Stimulated activated CD8-positive, alpha-beta memory T cell treated with anti-CD3 and anti-CD28 coated beads, Interleukin-15, amount 100 ng/mL, for 1 hour (primary cell): Measurements from ENCODE around the gene DSCAM.

Experiments used
- DNase-seq: peaks from one replicate; pipeline ENCODE4 v3.0.0-alpha.2; 2020; ENCODE audit warnings: low read depth

Gene DSCAM

DNA sequence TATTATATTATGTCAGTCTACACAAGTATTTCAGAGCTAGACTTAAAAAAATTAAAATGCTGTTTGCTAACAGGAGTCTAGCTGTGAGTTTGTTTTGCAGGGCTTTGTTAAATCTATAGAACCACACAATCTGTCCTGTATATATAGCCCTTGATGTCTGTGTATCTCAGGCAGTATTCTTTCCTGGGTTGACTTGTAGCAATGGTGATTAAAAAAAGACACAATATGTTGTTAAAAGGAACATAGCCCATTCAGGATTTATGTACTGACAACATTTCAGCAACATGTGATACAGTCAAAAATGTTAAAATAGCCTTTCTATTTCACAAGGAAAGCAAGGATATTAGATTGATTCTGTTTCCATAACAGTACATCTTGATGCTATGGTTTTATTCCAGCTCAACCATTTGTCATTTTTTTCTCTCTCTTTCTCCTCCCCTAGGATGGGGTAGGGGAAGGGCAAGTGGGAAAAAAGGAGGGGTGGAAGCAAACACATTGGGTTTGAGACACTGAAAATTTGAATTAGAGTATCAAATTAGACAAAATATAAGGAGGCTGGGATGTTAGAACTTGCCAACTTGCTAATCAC lies 139.2 kb downstream of the DSCAM start:
- no peak for DNase-seq

DNA sequence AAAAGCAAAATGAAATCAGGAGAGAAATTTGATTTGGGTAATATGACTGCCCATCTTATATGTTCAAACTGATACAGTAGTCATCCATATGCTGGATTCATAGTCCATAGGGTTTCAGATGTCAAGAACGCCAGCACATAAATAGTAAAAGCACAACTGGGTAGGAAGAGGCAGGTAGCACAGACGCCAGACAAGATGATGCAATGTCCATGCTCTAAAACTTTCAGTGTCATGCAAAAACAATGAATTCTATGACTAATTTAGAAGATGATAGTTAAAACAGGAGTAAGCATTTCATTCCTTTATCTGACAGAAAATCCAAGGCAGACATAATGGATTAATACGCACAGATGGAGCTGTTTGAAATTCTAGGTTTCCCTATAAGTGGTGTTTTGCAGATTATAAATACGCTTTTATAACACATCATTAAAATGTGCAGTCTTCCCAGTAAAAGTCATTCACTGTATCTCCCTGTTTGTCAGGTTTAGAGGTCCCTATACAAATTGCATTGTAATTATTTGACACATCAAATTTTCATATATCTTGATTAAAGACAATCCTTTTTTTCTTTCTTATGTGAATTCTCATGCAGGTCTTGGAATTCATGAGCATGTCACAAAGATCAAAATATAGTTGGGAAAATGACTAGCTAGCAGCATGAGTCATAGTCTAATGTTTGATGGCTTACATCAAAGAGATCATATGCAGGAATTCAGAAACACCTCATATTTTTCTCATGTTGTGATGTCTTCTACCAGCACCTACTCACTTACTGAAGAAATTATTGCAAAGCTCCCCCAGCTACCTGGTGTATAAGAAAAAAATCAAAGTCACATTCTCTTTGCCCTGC lies 139.9 kb downstream of the DSCAM start:
- DNase-seq, result no peak

DNA sequence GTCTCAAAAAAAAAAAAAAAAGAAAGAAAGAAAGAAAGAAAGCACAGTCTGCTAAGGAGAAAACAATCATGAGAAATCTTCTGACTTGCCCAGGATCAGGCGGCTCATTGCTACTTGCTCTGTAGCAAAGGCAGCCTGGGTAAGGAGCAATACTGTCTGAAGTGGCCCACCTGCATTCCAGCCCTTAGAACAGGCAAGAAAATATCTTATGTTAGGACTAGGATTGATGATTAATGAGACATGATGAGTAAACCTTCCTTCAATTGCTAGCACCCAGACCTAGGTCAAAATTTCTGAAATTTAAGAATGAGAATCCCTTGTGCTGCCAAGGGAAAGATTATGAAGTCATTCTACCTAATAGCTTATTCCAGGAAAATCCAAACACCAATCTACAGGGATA lies 140.8 kb downstream of the DSCAM start:
- DNase-seq, result no peak

GRCh38 chr21:40704141-40704540 lies 142.8 kb downstream of the DSCAM start:
- DNase-seq, result no peak

DNA sequence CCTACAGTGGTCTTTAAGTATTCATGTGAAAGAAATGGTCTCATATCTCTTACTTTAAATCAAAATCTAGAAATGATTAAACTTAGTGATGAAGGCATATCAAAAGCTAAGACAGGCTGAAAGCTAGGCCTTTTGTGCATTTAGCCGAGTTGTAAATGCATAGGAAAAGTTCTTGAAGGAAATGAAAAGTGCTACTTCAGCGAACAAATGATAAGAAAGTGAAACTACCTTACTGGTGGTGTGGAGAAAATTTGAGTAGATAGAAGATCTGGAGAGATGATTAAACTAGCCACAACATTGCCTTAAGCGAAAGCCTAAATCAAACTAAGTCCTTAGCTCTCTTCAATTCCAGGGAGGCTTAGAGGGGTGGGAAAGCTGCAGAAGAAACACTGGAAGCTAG lies 147.6 kb downstream of the DSCAM start:
- no peak for DNase-seq

- DNase-seq, result no peak
Observed at GRCh38 chr21:40696246-40696645, 150.7 kb downstream of the DSCAM start.

DNA sequence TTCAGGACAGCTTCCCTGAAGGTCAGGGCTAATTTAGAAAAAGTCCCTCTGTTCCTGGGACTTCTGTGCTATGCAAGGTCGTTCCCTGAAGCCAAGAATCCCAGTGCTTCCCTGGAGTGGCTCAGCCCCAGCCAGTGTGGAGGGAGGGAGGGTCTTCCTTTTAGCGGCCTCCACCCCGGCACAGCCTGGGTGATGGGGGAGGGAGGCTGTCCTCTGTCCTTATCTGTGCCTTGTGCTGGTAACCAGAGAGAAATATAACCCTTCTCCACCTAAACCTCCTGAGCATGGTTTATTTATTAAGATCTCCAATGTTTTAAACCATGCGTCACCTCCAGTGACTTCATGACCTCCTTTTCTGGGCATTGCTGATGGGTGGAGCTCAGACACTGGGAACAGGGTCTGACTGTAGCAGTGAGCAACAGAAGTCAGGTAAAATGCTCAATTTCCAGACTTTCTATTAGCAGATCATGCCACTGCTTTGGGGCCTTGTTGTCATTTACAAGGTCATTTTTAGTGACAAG lies 157.1 kb downstream of the DSCAM start:
- no peak for DNase-seq

GRCh38 chr21:40689217-40689616 lies 157.7 kb downstream of the DSCAM start:
- no peak for DNase-seq

DNA sequence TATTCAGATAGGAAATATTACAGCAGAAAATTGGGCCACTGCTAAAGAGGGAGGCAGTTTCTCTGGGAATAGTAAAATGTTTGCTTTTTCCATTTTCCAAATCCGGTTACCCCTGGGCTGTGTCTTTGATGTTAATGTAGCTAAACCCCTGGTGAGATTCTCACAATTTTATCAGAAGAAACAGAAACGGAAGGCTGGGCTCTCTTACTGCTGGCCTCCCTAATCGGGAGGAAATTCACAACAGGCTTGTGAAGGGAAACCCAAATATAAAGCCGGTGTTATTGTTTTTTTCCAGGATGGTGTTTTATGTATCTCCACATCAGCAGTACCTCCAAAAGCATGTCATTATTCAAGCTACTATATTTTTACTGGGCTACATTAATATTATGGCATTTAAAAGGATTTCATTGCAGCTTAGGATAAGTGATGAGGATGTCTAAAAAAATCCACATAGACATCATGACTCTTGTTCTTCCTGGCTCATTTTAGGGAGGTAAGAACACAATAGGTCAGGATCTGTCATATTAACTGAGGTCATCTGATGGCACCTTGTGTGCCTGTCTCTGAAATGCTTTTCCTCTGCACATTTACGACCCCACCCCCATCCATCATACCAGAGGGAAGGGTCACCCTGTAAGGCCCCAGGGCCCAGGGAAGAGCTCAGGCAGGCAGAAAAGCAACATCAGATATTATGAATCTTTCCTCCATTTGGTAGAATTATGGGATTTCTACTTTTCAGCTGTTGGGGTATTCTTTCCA lies 158.7 kb downstream of the DSCAM start:
- DNase-seq, result no peak

- no peak for DNase-seq
Observed at GRCh38 chr21:40687625-40688024, 159.3 kb downstream of the DSCAM start.

- DNase-seq, result no peak
Observed at GRCh38 chr21:40686526-40686925, 160.4 kb downstream of the DSCAM start.

GRCh38 chr21:40685141-40685540 lies 161.8 kb downstream of the DSCAM start:
- DNase-seq, result no peak

- DNase-seq, result no peak
Observed at GRCh38 chr21:40684726-40685125, 162.2 kb downstream of the DSCAM start.

DNA sequence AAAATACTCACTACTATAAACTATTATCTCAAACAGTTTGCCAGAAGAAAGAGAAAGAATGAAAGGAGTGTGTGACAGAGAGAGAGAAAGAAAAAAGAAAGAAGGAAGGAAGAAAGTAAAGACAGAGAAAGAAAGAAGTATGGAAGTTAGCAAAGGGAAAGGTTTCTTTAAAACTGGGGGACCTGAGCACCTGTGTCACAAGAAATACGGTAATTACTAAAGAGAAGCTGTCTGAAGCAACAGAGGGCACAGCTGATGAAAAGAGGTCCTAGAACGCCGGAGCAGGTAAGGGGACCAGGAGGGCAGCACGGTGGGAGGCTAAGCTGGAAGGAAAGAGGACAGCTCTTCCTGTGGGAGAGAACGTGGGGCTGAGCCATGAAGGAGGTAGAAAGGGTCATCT lies 163.6 kb downstream of the DSCAM start:
- no peak for DNase-seq

GRCh38 chr21:40681164-40681859 lies 165.6 kb downstream of the DSCAM start:
- DNase-seq, result no peak

GRCh38 chr21:40680311-40680710 lies 166.6 kb downstream of the DSCAM start:
- no peak for DNase-seq

DNA sequence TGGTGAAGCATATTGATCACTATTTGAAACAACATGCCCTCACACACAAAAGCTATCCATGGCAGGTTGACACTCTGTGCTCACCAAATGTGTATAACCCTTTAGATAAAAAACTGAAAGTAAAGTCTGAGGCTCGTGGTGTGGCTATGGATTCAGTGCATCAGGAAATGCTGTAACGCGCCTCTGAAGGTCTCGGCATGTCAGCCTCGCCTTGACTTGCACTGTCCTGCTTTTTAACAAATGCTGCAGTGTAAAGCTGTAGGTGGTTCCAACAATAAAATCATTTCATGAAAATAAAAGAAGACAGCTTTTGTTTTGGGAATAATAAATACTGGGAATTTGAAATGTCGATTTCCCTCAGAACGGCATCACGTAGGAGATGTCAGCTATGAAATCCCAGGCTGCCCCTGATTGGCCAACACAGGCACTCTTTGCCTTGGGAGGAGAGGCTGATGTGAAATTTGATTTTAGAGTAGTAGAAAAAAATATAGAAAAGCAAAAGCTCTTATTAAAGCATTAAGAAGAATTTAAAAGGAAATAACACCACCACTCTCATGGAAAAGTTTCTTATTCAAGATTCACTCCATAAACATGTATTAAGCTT lies 168.2 kb downstream of the DSCAM start:
- no peak for DNase-seq

DNA sequence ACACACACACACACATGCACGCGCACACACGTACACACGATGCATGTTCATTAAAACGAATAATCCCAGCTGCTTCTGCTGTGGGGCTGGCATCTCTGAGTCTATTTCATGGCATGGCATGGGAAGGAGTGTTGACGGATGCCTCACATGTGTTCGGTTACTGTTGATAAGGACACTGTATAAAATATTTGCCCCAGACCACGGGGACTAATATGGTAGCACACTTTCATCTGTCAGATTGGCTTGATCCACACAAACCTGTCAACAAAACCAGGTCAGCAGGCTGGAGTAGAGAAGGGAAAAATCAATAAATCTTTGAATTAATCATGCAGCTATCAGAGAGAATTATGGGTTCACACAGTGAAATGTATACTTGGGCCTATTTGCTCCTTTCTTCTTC lies 171.9 kb downstream of the DSCAM start:
- DNase-seq, result no peak

- DNase-seq, result no peak
Observed at GRCh38 chr21:40672602-40673001, 174.4 kb downstream of the DSCAM start.

GRCh38 chr21:40671716-40672115 lies 175.2 kb downstream of the DSCAM start:
- DNase-seq, result no peak

DNA sequence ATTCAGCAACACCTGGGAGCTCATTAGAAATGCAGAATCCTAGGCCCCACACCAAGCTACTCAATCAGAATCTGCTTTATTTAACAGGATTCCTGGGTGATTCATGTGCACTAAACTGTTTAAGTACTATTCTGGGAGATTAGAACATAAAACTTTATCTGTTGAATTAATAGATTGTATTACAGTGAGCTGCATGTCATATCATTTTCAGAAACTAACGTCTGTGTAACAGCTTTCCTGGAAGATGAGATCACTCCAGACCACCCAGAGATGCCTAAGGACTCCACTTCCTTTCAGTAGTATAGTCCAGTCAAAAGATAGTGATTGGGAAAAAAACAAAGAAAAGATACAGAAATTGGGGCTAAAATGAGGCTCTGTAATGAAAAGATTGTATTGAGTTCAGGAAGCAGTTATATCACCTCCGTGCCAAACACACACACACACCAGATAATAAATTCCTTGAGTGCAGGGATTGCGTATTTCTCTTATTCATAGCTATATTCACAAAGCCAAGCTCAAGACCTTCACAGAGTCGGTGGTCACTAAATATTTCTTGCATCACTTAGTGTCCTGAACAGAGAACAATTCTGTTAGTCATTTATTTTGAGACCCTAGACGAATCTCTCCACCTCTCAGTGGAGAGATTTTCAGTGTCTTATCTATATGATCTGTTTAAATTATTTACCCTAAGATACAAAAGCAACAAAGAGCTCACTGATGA lies 178.2 kb downstream of the DSCAM start:
- no peak for DNase-seq
